ENCODE measurements around the gene MBNL2. TPM values are rescaled to one million over a fixed set of nuclear protein-coding genes. Genes with fewer than 3 reads are reported as not detected.

Gene MBNL2
- total and polyA plus RNA-seq, 11 donors: 18.5 to 100 (median 81.4) TPM

- H3K27ac ChIP-seq: no peak overlapping the region
- 94 to 98% (median 95%) methylated on average over 3 of the region's 3 CpGs for WGBS, 4 donors
- intact Hi-C loops (cut with DNase I): loop anchor here in 1 of 10 donors (10.0 kb wide), 1 partner anchor 165 kb away; no protein-coding TSS in a partner anchor
- no peaks in the 10 kb centered on the region for H3K9me3 ChIP-seq
- ATAC-seq: no peak
- H3K4me3 ChIP-seq: no peak overlapping the region
- no peak for TF ChIP-seq CTCF (IDR thresholded peaks at IDR 0.05)
- TF ChIP-seq POLR2A (IDR thresholded peaks at IDR 0.05): no peak
- H3K27me3 ChIP-seq: no peaks in the 10 kb centered on the region
- H3K4me1 ChIP-seq: peaks cover 0 to 4% (median 0%) of the 10 kb centered on the region in 12 donors
- no peak for DNase-seq
- H3K36me3 ChIP-seq: no peaks in the 10 kb centered on the region
These were observed 22.7 kb upstream of the MBNL2 start for GRCh38 chr13:97199451-97199850.

- Histone ChIP-seq H3K27ac (no peak overlapping the region), H3K27me3 (no peaks in the 10 kb centered on the region), H3K36me3 (no peaks in the 10 kb centered on the region), H3K9me3 (no peaks in the 10 kb centered on the region), H3K4me1 (no peaks in the 10 kb centered on the region), H3K4me3 (no peak overlapping the region)
- ATAC-seq (no peak), DNase-seq (no peak)
- WGBS, 4 donors: 91 to 94% (median 92%) methylated on average over 6 of the region's 6 CpGs
- no peak for TF ChIP-seq CTCF (IDR thresholded peaks at IDR 0.05)
- no peak for TF ChIP-seq POLR2A (IDR thresholded peaks at IDR 0.05)
- intact Hi-C loops (cut with DNase I): loop anchor here in 1 of 10 donors (5.0 kb wide), 1 partner anchor 73 kb away; no protein-coding TSS in a partner anchor
These were observed 21.8 kb upstream of the MBNL2 start for GRCh38 chr13:97200081-97200942.

GRCh38 chr13:97202761-97203160 lies 19.4 kb upstream of the MBNL2 start:
- intact Hi-C loops (cut with DNase I): loop anchor here in 1 of 10 donors (5.0 kb wide), 1 partner anchor 75 kb away; no protein-coding TSS in a partner anchor
- DNase-seq (no peak), ATAC-seq (no peak)
- TF ChIP-seq CTCF (IDR thresholded peaks at IDR 0.05): no peak
- TF ChIP-seq POLR2A (IDR thresholded peaks at IDR 0.05): no peak
- Histone ChIP-seq H3K27ac (no peak overlapping the region), H3K4me1 (no peaks in the 10 kb centered on the region), H3K27me3 (peaks cover 0 to 6% (median 0%) of the 10 kb centered on the region in 9 donors), H3K9me3 (peaks cover 0 to 2% (median 0%) of the 10 kb centered on the region in 12 donors), H3K4me3 (no peak overlapping the region), H3K36me3 (no peaks in the 10 kb centered on the region)
- 94 to 97% (median 95%) methylated on average over 4 of the region's 4 CpGs for WGBS, 4 donors

GRCh38 chr13:97205465-97205864 lies 16.7 kb upstream of the MBNL2 start:
- 56 to 59% (median 58%) methylated on average over 1 of the region's 1 CpG for WGBS, 4 donors
- intact Hi-C loops (cut with DNase I): no loop called here
- H3K4me1 ChIP-seq: peaks cover 0 to 7% (median 0%) of the 10 kb centered on the region in 12 donors

More at GRCh38 chr13:97205465-97205864, 16.7 kb upstream of the MBNL2 start:
- peaks cover 0 to 6% (median 0%) of the 10 kb centered on the region in 9 donors for H3K27me3 ChIP-seq
- DNase-seq (no peak), ATAC-seq (no peak)
- peaks cover 0 to 2% (median 0%) of the 10 kb centered on the region in 12 donors for H3K9me3 ChIP-seq
- H3K36me3 ChIP-seq: no peaks in the 10 kb centered on the region
- no peak overlapping the region for H3K4me3 ChIP-seq
- H3K27ac ChIP-seq: no peak overlapping the region
- TF ChIP-seq CTCF (IDR thresholded peaks at IDR 0.05): no peak
- TF ChIP-seq POLR2A (IDR thresholded peaks at IDR 0.05): no peak
